ENCODE results near the gene CRELD2. TPM values are rescaled to one million over a fixed set of nuclear protein-coding genes. Genes with fewer than 3 reads are reported as not detected.

The CRELD2 gene
- total and polyA plus RNA-seq, 8 donors, result 19.4 to 83.0 (median 38.0) TPM

DNA sequence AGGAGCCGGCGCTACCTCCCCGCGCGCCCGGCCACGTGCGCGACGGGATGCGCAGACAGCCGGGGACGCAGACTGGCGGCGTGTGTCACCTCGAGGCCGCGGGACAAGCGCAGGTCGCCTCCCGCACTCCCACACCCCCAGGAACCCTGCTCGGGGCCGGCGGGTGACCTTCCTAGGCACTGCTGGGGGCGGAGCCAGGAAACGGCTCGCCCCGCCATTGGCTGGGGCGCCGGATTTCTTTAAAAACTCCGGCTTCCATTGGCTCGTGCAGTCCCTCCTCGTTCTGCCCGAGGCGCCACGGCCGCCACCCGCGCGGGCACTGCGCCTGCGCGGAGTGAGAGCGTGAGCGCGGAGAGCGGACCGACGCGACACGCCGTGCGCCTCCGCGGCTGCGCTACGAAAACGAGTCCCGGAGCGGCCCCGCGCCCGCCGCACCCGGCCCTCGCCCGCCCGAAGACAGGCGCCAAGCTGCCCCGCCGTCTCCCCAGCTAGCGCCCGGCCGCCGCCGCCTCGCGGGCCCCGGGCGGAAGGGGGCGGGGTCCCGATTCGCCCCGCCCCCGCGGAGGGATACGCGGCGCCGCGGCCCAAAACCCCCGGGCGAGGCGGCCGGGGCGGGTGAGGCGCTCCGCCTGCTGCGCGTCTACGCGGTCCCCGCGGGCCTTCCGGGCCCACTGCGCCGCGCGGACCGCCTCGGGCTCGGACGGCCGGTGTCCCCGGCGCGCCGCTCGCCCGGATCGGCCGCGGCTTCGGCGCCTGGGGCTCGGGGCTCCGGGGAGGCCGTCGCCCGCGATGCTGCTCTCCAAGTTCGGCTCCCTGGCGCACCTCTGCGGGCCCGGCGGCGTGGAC is 41.9 kb downstream of the CRELD2 start, which contains the start of gene PIM3:
Gene PIM3 (plus strand): TSS at position 614 of the 846 bp plus-strand sequence. CDS start 176 bp downstream, at position 790.
- no peaks in the 10 kb centered on the region for H3K27me3 ChIP-seq
- intact Hi-C loops (cut with DNase I; ENCODE audit: low total_unique reads), result no loop called here
- H3K4me3 ChIP-seq, result peak within 1 kb of the TSS; percentile 81 to 99 (median 88)
- H3K9me3 ChIP-seq, result no peaks in the 10 kb centered on the region
- peaks cover 37 to 73% (median 69%) of the 10 kb centered on the region in 4 donors for H3K4me1 ChIP-seq
- peak in 2 of 4 donors; percentile 47 to 89 for TF ChIP-seq POLR2A (IDR thresholded peaks at IDR 0.05)
- TF ChIP-seq, protein P1, sequence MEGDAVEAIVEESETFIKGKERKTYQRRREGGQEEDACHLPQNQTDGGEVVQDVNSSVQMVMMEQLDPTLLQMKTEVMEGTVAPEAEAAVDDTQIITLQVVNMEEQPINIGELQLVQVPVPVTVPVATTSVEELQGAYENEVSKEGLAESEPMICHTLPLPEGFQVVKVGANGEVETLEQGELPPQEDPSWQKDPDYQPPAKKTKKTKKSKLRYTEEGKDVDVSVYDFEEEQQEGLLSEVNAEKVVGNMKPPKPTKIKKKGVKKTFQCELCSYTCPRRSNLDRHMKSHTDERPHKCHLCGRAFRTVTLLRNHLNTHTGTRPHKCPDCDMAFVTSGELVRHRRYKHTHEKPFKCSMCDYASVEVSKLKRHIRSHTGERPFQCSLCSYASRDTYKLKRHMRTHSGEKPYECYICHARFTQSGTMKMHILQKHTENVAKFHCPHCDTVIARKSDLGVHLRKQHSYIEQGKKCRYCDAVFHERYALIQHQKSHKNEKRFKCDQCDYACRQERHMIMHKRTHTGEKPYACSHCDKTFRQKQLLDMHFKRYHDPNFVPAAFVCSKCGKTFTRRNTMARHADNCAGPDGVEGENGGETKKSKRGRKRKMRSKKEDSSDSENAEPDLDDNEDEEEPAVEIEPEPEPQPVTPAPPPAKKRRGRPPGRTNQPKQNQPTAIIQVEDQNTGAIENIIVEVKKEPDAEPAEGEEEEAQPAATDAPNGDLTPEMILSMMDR (IDR thresholded peaks at IDR 0.05), result no peak
- TF ChIP-seq EP300 (IDR thresholded peaks at IDR 0.05), result no peak
- TF ChIP-seq POLR2AphosphoS5 (IDR thresholded peaks at IDR 0.05), result peak; percentile 28 to 98 (median 96)
- H3K36me3 ChIP-seq, result peaks cover 30 to 41% (median 38%) of the 10 kb centered on the region in 4 donors
- WGBS, 5 donors, result 0 to 1% (median 0%) methylated on average over 14 to 137 of the region's 137 CpGs
- DNase-seq, result peak; percentile 97 to 98
- H3K27ac ChIP-seq, result peak within 1 kb of the TSS; percentile 94 to 98 (median 98)

DNA sequence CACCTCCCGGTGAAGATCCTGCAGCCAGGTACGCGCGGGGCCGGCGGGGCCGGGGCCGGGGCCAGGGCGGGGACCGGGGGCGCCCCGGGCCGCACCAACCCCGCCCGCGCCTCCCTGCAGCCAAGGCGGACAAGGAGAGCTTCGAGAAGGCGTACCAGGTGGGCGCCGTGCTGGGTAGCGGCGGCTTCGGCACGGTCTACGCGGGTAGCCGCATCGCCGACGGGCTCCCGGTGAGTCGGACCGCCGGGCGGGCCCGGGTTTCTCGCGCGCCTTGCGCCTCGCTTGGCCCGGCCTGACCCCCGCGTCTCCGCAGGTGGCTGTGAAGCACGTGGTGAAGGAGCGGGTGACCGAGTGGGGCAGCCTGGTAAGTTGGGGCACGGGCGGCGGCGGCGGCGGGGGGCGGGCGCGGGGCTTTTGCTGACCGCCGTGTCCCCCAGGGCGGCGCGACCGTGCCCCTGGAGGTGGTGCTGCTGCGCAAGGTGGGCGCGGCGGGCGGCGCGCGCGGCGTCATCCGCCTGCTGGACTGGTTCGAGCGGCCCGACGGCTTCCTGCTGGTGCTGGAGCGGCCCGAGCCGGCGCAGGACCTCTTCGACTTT is 42.7 kb downstream of the CRELD2 start:
- Histone ChIP-seq H3K4me1 (peaks cover 44 to 74% (median 70%) of the 10 kb centered on the region in 4 donors), H3K27ac (peak overlapping the region; percentile 94 to 98 (median 98)), H3K9me3 (no peaks in the 10 kb centered on the region), H3K36me3 (peaks cover 35 to 43% (median 39%) of the 10 kb centered on the region in 4 donors), H3K4me3 (peak overlapping the region; percentile 81 to 99 (median 88)), H3K27me3 (no peaks in the 10 kb centered on the region)
- peak; percentile 44 to 82 for DNase-seq
- TF ChIP-seq, protein P1 (IDR thresholded peaks at IDR 0.05), result no peak
- no peak for TF ChIP-seq POLR2AphosphoS5 (IDR thresholded peaks at IDR 0.05)
- no peak for TF ChIP-seq EP300 (IDR thresholded peaks at IDR 0.05)
- TF ChIP-seq POLR2A (IDR thresholded peaks at IDR 0.05), result no peak
- intact Hi-C loops (cut with DNase I; ENCODE audit: low total_unique reads), result no loop called here
- 0 to 1% (median 1%) methylated on average over 11 to 82 of the region's 84 CpGs for WGBS, 5 donors

DNA sequence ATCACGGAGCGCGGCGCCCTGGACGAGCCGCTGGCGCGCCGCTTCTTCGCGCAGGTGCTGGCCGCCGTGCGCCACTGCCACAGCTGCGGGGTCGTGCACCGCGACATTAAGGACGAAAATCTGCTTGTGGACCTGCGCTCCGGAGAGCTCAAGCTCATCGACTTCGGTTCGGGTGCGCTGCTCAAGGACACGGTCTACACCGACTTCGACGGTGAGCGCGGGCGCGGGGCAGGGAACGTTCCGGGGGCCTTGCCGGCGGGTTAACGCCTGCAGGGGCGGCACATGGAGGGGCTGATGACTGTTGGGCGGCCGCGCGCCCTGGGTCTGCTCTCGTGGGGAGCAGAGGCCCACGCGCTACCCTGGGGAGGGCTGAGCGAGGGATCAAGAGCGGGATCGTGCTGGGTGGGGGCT is 43.2 kb downstream of the CRELD2 start:
- no peaks in the 10 kb centered on the region for H3K9me3 ChIP-seq
- peak in 2 of 3 donors; percentile 53 to 55 for TF ChIP-seq POLR2AphosphoS5 (IDR thresholded peaks at IDR 0.05)
- TF ChIP-seq, protein P1 (IDR thresholded peaks at IDR 0.05), result no peak
- TF ChIP-seq POLR2A (IDR thresholded peaks at IDR 0.05), result no peak
- H3K27ac ChIP-seq, result peak overlapping the region; percentile 94 to 98 (median 98)
- H3K36me3 ChIP-seq, result peaks cover 35 to 43% (median 39%) of the 10 kb centered on the region in 4 donors
- peak overlapping the region; percentile 81 to 99 (median 88) for H3K4me3 ChIP-seq
- intact Hi-C loops (cut with DNase I; ENCODE audit: low total_unique reads), result no loop called here
- H3K4me1 ChIP-seq, result peaks cover 49 to 75% (median 70%) of the 10 kb centered on the region in 4 donors
- H3K27me3 ChIP-seq, result no peaks in the 10 kb centered on the region
- DNase-seq, result no peak
- WGBS, 5 donors, result 1 to 4% (median 2%) methylated on average over 18 to 49 of the region's 49 CpGs

DNA sequence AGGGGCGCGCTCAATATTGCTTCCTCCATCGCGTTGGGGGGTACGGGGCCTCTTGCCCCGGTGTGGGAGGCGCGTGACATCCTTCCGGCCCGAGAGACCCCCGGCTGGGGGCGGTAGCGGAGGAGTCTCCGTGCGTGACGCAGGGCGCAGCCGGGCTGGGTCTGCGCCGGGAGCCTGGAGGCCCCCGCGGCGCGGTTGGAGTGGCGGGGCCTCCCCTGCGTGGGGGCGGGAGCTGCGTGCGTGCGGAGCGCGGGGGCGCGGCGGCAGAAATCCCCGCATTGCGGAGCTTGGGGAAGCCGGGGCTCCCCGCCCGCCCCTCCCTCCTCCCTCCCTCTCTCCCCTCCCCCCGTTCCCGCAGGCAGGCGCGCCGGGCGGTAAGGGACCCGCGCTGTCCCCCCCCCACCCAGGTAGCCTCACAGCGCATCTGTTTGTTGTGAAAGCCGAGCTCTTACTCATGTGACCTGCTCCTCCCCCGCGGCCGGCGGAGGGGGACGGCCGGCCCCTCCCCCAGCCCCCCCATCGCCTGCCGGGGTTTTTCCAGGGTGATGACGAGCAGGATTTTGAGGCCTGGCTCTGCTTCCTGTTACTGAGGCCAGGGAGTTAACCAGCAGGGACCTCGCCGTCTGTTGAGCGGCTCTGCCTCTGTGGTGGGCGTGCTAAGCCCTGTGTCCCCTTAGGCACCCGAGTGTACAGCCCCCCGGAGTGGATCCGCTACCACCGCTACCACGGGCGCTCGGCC is 43.7 kb downstream of the CRELD2 start:
- Histone ChIP-seq H3K4me3 (peak overlapping the region; percentile 81 to 99 (median 88)), H3K36me3 (peaks cover 35 to 43% (median 39%) of the 10 kb centered on the region in 4 donors), H3K27me3 (no peaks in the 10 kb centered on the region), H3K27ac (peak overlapping the region; percentile 94 to 98 (median 98)), H3K4me1 (peaks cover 55 to 75% (median 74%) of the 10 kb centered on the region in 4 donors), H3K9me3 (no peaks in the 10 kb centered on the region)
- TF ChIP-seq POLR2A (IDR thresholded peaks at IDR 0.05) (peak in 2 of 4 donors; percentile 26 to 47), POLR2AphosphoS5 (IDR thresholded peaks at IDR 0.05) (peak; percentile 42 to 76 (median 75)), EP300 (IDR thresholded peaks at IDR 0.05) (no peak)
- TF ChIP-seq, protein P1 (IDR thresholded peaks at IDR 0.05), result no peak
- WGBS, 5 donors, result 1 to 3% (median 3%) methylated on average over 19 to 68 of the region's 70 CpGs
- intact Hi-C loops (cut with DNase I; ENCODE audit: low total_unique reads), result no loop called here
- peak; percentile 88 to 95 for DNase-seq

Data from stomach (tissue), 9 donors.